GDM1 (cell line): ENCODE measurements around the gene PLPP1.

Experiments used
- DNase-seq: peaks from one replicate; lab custom pipeline; 2025; lab: John Stamatoyannopoulos, UW

Gene PLPP1

GRCh38 chr5:55446640-55447351, 88.0 kb downstream of the PLPP1 start:
- no peak for DNase-seq

GRCh38 chr5:55445791-55446190, 89.0 kb downstream of the PLPP1 start:
- no peak for DNase-seq

- DNase-seq = no peak
Measured at GRCh38 chr5:55441954-55442353, 92.8 kb downstream of the PLPP1 start.

- no peak for DNase-seq
Measured at GRCh38 chr5:55441107-55441771, 93.5 kb downstream of the PLPP1 start.

- no peak for DNase-seq
Measured at GRCh38 chr5:55440188-55440646, 94.5 kb downstream of the PLPP1 start.

GRCh38 chr5:55438998-55439397, 95.8 kb downstream of the PLPP1 start:
- no peak for DNase-seq

GRCh38 chr5:55437859-55438206, 96.9 kb downstream of the PLPP1 start:
- no peak for DNase-seq

- no peak for DNase-seq
Measured at GRCh38 chr5:55437452-55437851, 97.3 kb downstream of the PLPP1 start.

- no peak for DNase-seq
Measured at GRCh38 chr5:55432549-55432948, 102.2 kb downstream of the PLPP1 start.

GRCh38 chr5:55429613-55430253, 105.0 kb downstream of the PLPP1 start:
- DNase-seq = no peak

- DNase-seq = no peak
Measured at GRCh38 chr5:55429221-55429612, 105.5 kb downstream of the PLPP1 start.

- no peak for DNase-seq
Measured at GRCh38 chr5:55427157-55427556, 107.6 kb downstream of the PLPP1 start.

- DNase-seq = no peak
Measured at GRCh38 chr5:55426455-55426854, 108.3 kb downstream of the PLPP1 start.

GRCh38 chr5:55421074-55421529, 113.7 kb downstream of the PLPP1 start:
- no peak for DNase-seq

- no peak for DNase-seq
Measured at GRCh38 chr5:55418994-55419968, 115.5 kb downstream of the PLPP1 start.

GRCh38 chr5:55416306-55416705, 118.5 kb downstream of the PLPP1 start:
- no peak for DNase-seq

- no peak for DNase-seq
Measured at GRCh38 chr5:55415071-55415470, 119.7 kb downstream of the PLPP1 start.

GRCh38 chr5:55413644-55414043, 121.1 kb downstream of the PLPP1 start:
- DNase-seq = no peak

GRCh38 chr5:55411876-55412275, 122.9 kb downstream of the PLPP1 start:
- no peak for DNase-seq

- no peak for DNase-seq
Measured at GRCh38 chr5:55410845-55411244, 123.9 kb downstream of the PLPP1 start.

- no peak for DNase-seq
Measured at GRCh38 chr5:55409775-55410174, 125.0 kb downstream of the PLPP1 start.

- no peak for DNase-seq
Measured at GRCh38 chr5:55407984-55408383, 126.8 kb downstream of the PLPP1 start.
